Stomach smooth muscle (tissue), 2 donors: Measurements from ENCODE around the gene PSPC1.

Experiments used
- H3K27ac ChIP-seq: one replicate; pipeline ENCODE4 v1.7.0; 2013; ENCODE audit warnings: mild to moderate bottlenecking, low read length, inconsistent platforms
- H3K27me3 ChIP-seq, 2 donors: one replicate each; pipeline ENCODE4 v1.7.0; 2013; ENCODE audit warnings: low read length in 2 of 2; ENCODE audit not compliant: insufficient read depth in 2 of 2, control insufficient read depth in 1 of 2
- H3K36me3 ChIP-seq, 2 donors: one replicate each; pipeline ENCODE4 v1.7.0; 2013; ENCODE audit warnings: low read length in 2 of 2; ENCODE audit not compliant: control insufficient read depth in 2 of 2, insufficient read depth in 2 of 2
- H3K4me1 ChIP-seq: one replicate; pipeline ENCODE4 v1.7.0; 2013; ENCODE audit warnings: low read length; ENCODE audit not compliant: control insufficient read depth, insufficient read depth
- H3K4me3 ChIP-seq, 2 donors: one replicate each; pipeline ENCODE4 v1.7.0; 2013; ENCODE audit warnings: low read length in 2 of 2
- H3K9ac ChIP-seq, 2 donors: one replicate each; pipeline ENCODE4 v1.7.0; 2013; ENCODE audit warnings: low read length in 2 of 2, mild to moderate bottlenecking in 1 of 2
- H3K9me3 ChIP-seq, 2 donors: one replicate each; pipeline ENCODE4 v1.7.0; 2013; ENCODE audit warnings: low read length in 2 of 2; ENCODE audit not compliant: control insufficient read depth in 2 of 2
- donor health status: healthy.
- donor health status: Pancreatic carcinoma.

Gene PSPC1

GRCh38 chr13:19672990-19673389 lies 109.8 kb downstream of the PSPC1 start:
- Histone ChIP-seq H3K9me3 (no peaks in the 10 kb centered on the region), H3K4me1 (no peaks in the 10 kb centered on the region), H3K9ac (no peak overlapping the region), H3K27ac (no peak overlapping the region), H3K36me3 (peaks cover 56 to 64% of the 10 kb centered on the region in 2 donors), H3K27me3 (no peaks in the 10 kb centered on the region), H3K4me3 (no peak overlapping the region)

GRCh38 chr13:19670147-19670546 lies 112.6 kb downstream of the PSPC1 start:
- H3K4me3 ChIP-seq: no peak overlapping the region
- no peak overlapping the region for H3K9ac ChIP-seq
- no peaks in the 10 kb centered on the region for H3K27me3 ChIP-seq
- no peaks in the 10 kb centered on the region for H3K4me1 ChIP-seq
- no peaks in the 10 kb centered on the region for H3K9me3 ChIP-seq
- peaks cover 66 to 68% of the 10 kb centered on the region in 2 donors for H3K36me3 ChIP-seq
- H3K27ac ChIP-seq: no peak overlapping the region

GRCh38 chr13:19668778-19669177 lies 114.0 kb downstream of the PSPC1 start:
- Histone ChIP-seq H3K4me1 (no peaks in the 10 kb centered on the region), H3K27me3 (no peaks in the 10 kb centered on the region), H3K36me3 (peaks cover 64 to 67% of the 10 kb centered on the region in 2 donors), H3K9ac (no peak overlapping the region), H3K27ac (no peak overlapping the region), H3K4me3 (no peak overlapping the region), H3K9me3 (no peaks in the 10 kb centered on the region)

GRCh38 chr13:19665427-19665859 lies 117.3 kb downstream of the PSPC1 start:
- Histone ChIP-seq H3K27ac (no peak overlapping the region), H3K9ac (no peak overlapping the region), H3K4me1 (no peaks in the 10 kb centered on the region), H3K9me3 (no peaks in the 10 kb centered on the region), H3K27me3 (no peaks in the 10 kb centered on the region), H3K4me3 (no peak overlapping the region), H3K36me3 (peaks cover 68 to 69% of the 10 kb centered on the region in 2 donors)

GRCh38 chr13:19664481-19665230 lies 118.1 kb downstream of the PSPC1 start:
- H3K27ac ChIP-seq: no peak overlapping the region
- peaks cover 61 to 64% of the 10 kb centered on the region in 2 donors for H3K36me3 ChIP-seq
- no peaks in the 10 kb centered on the region for H3K27me3 ChIP-seq

GRCh38 chr13:19663416-19663979 lies 119.2 kb downstream of the PSPC1 start:
- H3K9ac ChIP-seq: no peak overlapping the region
- H3K4me1 ChIP-seq: no peaks in the 10 kb centered on the region
- H3K36me3 ChIP-seq: peaks cover 55 to 59% of the 10 kb centered on the region in 2 donors
- no peaks in the 10 kb centered on the region for H3K9me3 ChIP-seq
- H3K4me3 ChIP-seq: no peak overlapping the region
- H3K27ac ChIP-seq: no peak overlapping the region
- no peaks in the 10 kb centered on the region for H3K27me3 ChIP-seq

More at GRCh38 chr13:19664481-19665230, 118.1 kb downstream of the PSPC1 start:
- Histone ChIP-seq H3K4me1 (no peaks in the 10 kb centered on the region), H3K9ac (no peak overlapping the region), H3K9me3 (no peaks in the 10 kb centered on the region), H3K4me3 (no peak overlapping the region)

- Histone ChIP-seq H3K4me1 (no peaks in the 10 kb centered on the region), H3K36me3 (peaks cover 46 to 48% of the 10 kb centered on the region in 2 donors), H3K9ac (no peak overlapping the region), H3K27ac (no peak overlapping the region), H3K27me3 (no peaks in the 10 kb centered on the region), H3K9me3 (no peaks in the 10 kb centered on the region), H3K4me3 (no peak overlapping the region)
These were observed 121.2 kb downstream of the PSPC1 start for GRCh38 chr13:19661561-19661960.

- peaks cover 43 to 44% of the 10 kb centered on the region in 2 donors for H3K36me3 ChIP-seq
- no peak overlapping the region for H3K27ac ChIP-seq
- no peaks in the 10 kb centered on the region for H3K4me1 ChIP-seq
- no peak overlapping the region for H3K9ac ChIP-seq
- no peak overlapping the region for H3K4me3 ChIP-seq
- no peaks in the 10 kb centered on the region for H3K9me3 ChIP-seq
- no peaks in the 10 kb centered on the region for H3K27me3 ChIP-seq
These were observed 121.6 kb downstream of the PSPC1 start for GRCh38 chr13:19661126-19661525.

GRCh38 chr13:19658831-19659230 lies 123.9 kb downstream of the PSPC1 start:
- no peaks in the 10 kb centered on the region for H3K4me1 ChIP-seq
- no peak overlapping the region for H3K4me3 ChIP-seq
- H3K9me3 ChIP-seq: no peaks in the 10 kb centered on the region
- H3K36me3 ChIP-seq: peaks cover 24 to 30% of the 10 kb centered on the region in 2 donors
- H3K9ac ChIP-seq: no peak overlapping the region
- no peaks in the 10 kb centered on the region for H3K27me3 ChIP-seq
- no peak overlapping the region for H3K27ac ChIP-seq

- Histone ChIP-seq H3K36me3 (peaks cover 16 to 22% of the 10 kb centered on the region in 2 donors), H3K27me3 (no peaks in the 10 kb centered on the region), H3K9ac (no peak overlapping the region), H3K27ac (no peak overlapping the region), H3K4me1 (no peaks in the 10 kb centered on the region), H3K4me3 (no peak overlapping the region), H3K9me3 (no peaks in the 10 kb centered on the region)
These were observed 124.7 kb downstream of the PSPC1 start for GRCh38 chr13:19657872-19658591.
